Type B pancreatic cell (in vitro differentiated cells): ENCODE results near the gene SRRD. TPM values are rescaled to one million over a fixed set of nuclear protein-coding genes. Genes with fewer than 3 reads are reported as not detected.

ENCODE experiments used
- DNase-seq: peaks from one replicate; pipeline ENCODE4 v3.0.0; 2021; ENCODE audit warnings: mixed read lengths; ENCODE audit not compliant: unreplicated experiment; ENCODE audit errors: extremely low spot score
- H3K27ac Mint-ChIP-seq: 2 replicates; pipeline ENCODE4 v1.8.0; 2021; ENCODE audit warnings: mild to moderate bottlenecking, mixed read lengths
- H3K27me3 Mint-ChIP-seq: 2 replicates; pipeline ENCODE4 v1.8.0; 2021; ENCODE audit warnings: mixed read lengths
- H3K36me3 Mint-ChIP-seq: 2 replicates; pipeline ENCODE4 v1.8.0; 2021; ENCODE audit warnings: mixed read lengths
- H3K4me1 Mint-ChIP-seq: one replicate; pipeline ENCODE4 v1.8.0; 2021; ENCODE audit warnings: mixed read lengths; ENCODE audit not compliant: unreplicated experiment
- H3K4me3 Mint-ChIP-seq: 2 replicates; pipeline ENCODE4 v1.8.0; 2021; ENCODE audit warnings: mild to moderate bottlenecking, mixed read lengths
- H3K9me3 Mint-ChIP-seq: 2 replicates; pipeline ENCODE4 v1.8.0; 2021; ENCODE audit warnings: mixed read lengths
- CTCF ChIP-seq: fragments of 200-600 bp; sonication (generic); conservative IDR thresholded peaks from 2 replicates; pipeline ENCODE4 v1.5.0; 2021; ENCODE audit warnings: antibody characterized with exemption, mild to moderate bottlenecking
- total RNA-seq: library from RNA; stranded (reverse); gene quantifications from 2 replicates; pipeline ENCODE4 v1.2.1, GENCODE V29; 2021; ENCODE audit warnings: low replicate concordance

SRRD gene
- total RNA-seq, 1 donor from 2014 or later, result 27.7 TPM

DNA sequence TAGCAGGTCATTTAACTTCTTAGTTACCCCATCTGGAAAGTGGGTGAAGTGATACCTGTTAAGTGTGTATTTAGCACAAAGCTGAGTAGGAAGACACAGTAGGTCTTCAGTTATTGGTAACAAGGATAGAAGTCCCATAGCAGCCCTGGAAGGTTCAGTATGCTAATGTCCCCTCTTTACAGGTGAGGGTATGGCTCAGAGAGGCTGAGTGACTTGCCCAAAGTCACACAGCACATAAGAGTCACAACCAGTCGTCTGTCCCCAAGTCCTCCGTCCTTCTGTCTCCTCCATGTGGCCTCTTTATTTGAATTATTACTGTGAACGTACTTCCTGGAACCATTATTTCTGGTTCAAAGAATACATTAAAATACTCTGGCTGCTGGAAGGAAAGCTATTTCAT lies 44.1 kb upstream of the SRRD start:
- H3K27me3 Mint-ChIP-seq, result no peaks in the 10 kb centered on the region
- H3K4me1 Mint-ChIP-seq, result peaks cover 21% of the 10 kb centered on the region
- H3K27ac Mint-ChIP-seq, result no peak overlapping the region
- no peaks in the 10 kb centered on the region for H3K36me3 Mint-ChIP-seq
- no peaks in the 10 kb centered on the region for H3K9me3 Mint-ChIP-seq
- no peak overlapping the region for H3K4me3 Mint-ChIP-seq
- no peak for DNase-seq
- TF ChIP-seq CTCF, result no peak

DNA sequence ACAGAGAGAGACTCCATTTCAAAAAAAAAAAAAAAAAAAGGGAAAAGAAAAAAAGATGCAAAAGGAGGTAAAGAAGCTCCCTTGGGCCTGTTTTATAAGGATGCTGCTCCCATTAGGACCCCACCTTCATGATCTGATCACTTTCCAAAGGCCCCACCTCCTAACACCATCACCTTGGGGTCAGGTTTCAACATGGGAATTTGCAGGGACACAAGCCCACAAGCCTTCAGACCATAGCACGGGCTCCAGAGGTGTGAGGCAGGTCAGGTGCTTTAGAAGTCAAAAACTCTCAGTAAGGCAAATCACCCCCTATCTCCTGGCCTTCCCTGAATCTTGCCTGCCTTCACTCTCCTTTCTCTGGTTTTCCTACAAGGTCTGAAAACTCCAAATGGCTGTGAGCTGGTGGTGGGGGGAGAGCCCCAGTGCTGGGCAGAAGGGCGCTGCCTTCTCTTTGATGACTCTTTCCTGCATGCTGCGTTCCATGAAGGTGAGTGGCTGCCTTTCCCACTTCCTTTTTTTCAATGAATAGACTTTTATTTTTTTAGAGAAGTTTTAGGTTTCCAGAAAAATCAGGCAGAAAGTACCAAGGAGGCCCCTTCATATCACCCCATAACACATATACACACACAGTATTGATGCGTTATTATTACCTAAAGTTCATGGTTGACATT lies 41.5 kb upstream of the SRRD start:
- Mint-ChIP-seq H3K27ac (no peak overlapping the region), H3K27me3 (no peaks in the 10 kb centered on the region), H3K4me1 (peaks cover under 1% of the 10 kb centered on the region)

DNA sequence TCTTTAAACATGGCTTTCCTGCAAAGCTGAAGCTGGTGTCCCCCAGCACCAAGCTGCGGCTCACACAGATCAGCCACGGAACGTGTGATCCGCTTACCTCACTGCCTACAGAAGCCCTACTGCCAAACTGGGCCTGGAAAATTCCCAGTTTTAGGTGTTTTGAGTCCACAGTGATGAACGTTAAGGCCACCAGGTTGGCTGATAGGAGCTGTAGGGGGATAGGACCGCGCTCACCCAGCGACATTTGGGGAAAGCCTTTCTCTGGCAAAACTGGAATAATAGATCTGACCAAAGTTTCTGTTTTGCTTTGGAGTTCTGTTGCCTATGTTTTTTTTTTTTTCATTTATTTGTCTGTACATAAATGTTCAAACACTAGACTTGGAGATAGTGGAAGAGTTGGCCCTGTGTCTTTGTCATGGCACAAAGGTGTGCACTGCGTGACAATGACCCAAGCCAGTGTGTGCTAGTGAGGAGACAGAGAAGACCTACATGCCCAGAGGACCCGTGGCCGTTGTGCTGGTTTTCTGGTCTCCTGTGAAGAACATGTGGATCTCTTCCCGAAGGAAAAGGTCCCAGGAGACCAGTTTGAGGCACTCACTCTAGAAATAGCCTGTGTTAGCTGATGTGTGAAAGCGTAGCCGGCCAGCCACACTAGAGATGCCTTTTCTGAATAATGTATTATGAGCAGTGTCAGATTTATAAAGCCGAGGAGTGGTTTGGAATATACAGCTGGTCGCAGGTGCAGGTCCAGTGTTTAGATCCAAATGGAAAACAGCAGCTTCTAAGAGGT lies 39.6 kb upstream of the SRRD start:
- Mint-ChIP-seq H3K4me3 (no peak overlapping the region), H3K27me3 (no peaks in the 10 kb centered on the region), H3K4me1 (no peaks in the 10 kb centered on the region), H3K9me3 (no peaks in the 10 kb centered on the region), H3K27ac (no peak overlapping the region), H3K36me3 (no peaks in the 10 kb centered on the region)
- DNase-seq, result no peak
- no peak for TF ChIP-seq CTCF

More for the DNA sequence above, 41.5 kb upstream of the SRRD start:
- Mint-ChIP-seq H3K4me3 (no peak overlapping the region), H3K36me3 (no peaks in the 10 kb centered on the region), H3K9me3 (no peaks in the 10 kb centered on the region)
- DNase-seq, result no peak
- no peak for TF ChIP-seq CTCF

- Mint-ChIP-seq H3K9me3 (no peaks in the 10 kb centered on the region), H3K27ac (no peak overlapping the region), H3K4me3 (no peak overlapping the region), H3K4me1 (no peaks in the 10 kb centered on the region), H3K36me3 (no peaks in the 10 kb centered on the region), H3K27me3 (no peaks in the 10 kb centered on the region)
- TF ChIP-seq CTCF, result no peak
- DNase-seq, result no peak
Measured at GRCh38 chr22:26444777-26445176, 38.9 kb upstream of the SRRD start.

DNA sequence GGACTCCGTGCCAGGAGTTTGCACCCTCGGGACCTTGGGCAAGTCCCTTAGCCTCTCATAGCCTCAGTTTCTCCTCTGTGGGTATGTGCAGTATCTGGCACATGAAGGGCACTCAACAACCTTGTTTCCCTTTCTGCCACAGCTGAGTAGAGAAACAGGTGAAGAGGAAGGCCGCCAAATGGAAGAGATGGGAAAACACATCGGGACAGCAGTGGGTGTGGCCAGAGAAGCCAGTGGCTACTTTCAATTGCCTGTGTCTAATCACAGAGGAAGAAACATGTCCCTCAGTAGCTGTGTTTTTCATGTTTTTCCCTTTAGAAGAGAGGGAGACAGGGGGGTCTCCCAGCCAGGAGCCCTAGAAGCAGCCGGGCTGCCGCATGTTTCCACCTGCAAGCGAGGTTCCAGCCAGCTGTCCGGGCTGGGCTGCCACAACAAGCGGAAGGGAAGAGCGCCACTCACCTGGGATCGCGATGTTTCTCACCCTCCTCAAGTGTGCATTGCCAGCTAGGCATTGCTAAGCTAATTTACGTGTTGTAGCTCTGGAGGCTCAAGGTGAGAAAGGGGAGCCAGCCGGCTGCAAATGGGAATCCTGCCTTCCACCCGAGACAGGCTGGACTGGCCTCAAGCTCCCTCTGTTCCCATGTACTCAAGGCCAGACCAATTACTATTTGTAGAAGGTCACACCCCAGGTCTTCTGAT lies 38.0 kb upstream of the SRRD start:
- no peak for DNase-seq
- no peak for TF ChIP-seq CTCF
- no peaks in the 10 kb centered on the region for H3K27me3 Mint-ChIP-seq
- no peaks in the 10 kb centered on the region for H3K9me3 Mint-ChIP-seq
- no peaks in the 10 kb centered on the region for H3K36me3 Mint-ChIP-seq
- no peak overlapping the region for H3K4me3 Mint-ChIP-seq
- no peak overlapping the region for H3K27ac Mint-ChIP-seq
- H3K4me1 Mint-ChIP-seq, result no peaks in the 10 kb centered on the region
